ENCODE results near the gene UQCR11. TPM values are rescaled to one million over a fixed set of nuclear protein-coding genes. Genes with fewer than 3 reads are reported as not detected.

The UQCR11 gene
- total and polyA plus RNA-seq, 7 donors: 81.1 to 339 (median 158) TPM

DNA sequence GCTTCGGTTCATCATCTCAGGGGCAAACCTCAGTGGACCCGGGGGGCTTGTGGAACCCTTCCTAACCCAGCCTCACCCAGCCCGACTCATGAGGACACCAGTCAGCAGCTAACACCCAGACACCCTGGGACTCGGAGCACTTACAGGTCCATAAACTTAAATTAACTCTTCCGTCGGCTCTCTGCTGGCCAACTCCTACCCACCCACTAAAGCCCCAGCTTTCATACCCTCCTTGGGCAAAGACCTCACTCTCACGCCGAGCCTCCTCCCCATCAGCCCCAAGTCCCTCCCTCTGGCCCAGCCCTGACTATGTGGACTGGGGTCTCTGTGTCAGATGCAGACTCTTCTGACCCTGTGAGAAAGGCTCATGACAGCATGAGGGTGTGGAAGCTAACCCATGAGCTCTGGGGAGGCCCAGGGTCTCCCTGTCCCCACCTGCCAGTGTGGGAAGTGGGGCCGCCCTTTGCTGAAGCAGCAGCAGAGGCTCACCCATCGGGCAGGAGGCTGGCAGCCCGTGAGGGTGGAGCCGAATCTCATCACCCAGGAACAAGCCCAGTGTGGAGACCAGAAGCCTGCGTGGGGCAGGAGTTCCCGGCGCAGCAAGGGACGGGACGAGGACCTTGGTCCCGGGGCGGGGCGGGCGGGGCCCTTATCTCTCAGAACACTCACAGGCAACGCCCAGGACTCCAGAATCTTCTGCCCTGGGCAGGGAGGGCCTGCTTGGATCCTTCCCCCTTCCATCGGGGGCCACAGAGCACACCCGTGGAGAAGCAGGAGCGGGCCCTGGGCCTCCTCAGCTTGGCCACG is 27.4 kb upstream of the UQCR11 start:
- Histone ChIP-seq H3K4me1 (no peaks in the 10 kb centered on the region), H3K4me3 (no peak overlapping the region), H3K27ac (no peak overlapping the region), H3K9me3 (no peaks in the 10 kb centered on the region), H3K36me3 (peaks cover 0 to 37% (median 6%) of the 10 kb centered on the region in 4 donors), H3K27me3 (no peaks in the 10 kb centered on the region)
- intact Hi-C loops (cut with DNase I): no loop called here
- no peak for DNase-seq
- WGBS, 2 donors: 35 to 79% methylated on average over 26 of the region's 26 CpGs
- TF ChIP-seq POLR2AphosphoS5 (IDR thresholded peaks at IDR 0.05) (no peak), POLR2A (IDR thresholded peaks at IDR 0.05) (no peak), EP300 (IDR thresholded peaks at IDR 0.05) (no peak)
- TF ChIP-seq, protein P1, sequence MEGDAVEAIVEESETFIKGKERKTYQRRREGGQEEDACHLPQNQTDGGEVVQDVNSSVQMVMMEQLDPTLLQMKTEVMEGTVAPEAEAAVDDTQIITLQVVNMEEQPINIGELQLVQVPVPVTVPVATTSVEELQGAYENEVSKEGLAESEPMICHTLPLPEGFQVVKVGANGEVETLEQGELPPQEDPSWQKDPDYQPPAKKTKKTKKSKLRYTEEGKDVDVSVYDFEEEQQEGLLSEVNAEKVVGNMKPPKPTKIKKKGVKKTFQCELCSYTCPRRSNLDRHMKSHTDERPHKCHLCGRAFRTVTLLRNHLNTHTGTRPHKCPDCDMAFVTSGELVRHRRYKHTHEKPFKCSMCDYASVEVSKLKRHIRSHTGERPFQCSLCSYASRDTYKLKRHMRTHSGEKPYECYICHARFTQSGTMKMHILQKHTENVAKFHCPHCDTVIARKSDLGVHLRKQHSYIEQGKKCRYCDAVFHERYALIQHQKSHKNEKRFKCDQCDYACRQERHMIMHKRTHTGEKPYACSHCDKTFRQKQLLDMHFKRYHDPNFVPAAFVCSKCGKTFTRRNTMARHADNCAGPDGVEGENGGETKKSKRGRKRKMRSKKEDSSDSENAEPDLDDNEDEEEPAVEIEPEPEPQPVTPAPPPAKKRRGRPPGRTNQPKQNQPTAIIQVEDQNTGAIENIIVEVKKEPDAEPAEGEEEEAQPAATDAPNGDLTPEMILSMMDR (IDR thresholded peaks at IDR 0.05): no peak

DNA sequence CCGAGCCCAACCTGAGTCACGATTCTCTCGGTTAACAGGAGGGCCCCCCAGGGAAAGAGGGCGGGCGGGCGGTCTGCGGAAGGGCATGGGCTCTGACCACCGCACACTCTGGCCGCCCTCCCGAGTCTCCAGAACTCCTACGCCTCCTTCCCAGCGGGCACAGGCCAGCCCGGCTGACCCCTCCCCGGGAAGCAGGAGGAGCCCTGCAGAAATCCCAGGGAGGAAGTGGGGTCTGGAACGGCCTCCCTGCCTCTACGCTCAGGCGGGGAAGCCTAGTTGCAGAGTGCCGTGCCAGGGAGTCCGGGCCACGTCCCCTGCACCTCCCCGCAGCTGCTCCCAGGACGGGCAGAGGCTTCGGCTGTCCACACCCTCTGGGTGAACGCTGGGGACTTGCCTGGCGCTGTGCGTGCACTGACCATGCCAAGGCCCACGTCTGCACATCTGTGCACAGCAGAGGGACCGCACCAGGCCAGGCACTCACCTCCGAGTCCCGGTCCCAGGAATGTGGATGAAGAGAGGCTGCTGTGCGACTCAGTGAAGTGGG is 26.4 kb upstream of the UQCR11 start:
- intact Hi-C loops (cut with DNase I): no loop called here
- H3K4me3 ChIP-seq: no peak overlapping the region
- H3K36me3 ChIP-seq: peaks cover 0 to 37% (median 6%) of the 10 kb centered on the region in 4 donors
- H3K4me1 ChIP-seq: no peaks in the 10 kb centered on the region
- H3K27ac ChIP-seq: no peak overlapping the region
- no peaks in the 10 kb centered on the region for H3K27me3 ChIP-seq
- TF ChIP-seq, protein P1 (IDR thresholded peaks at IDR 0.05): no peak
- no peak for TF ChIP-seq EP300 (IDR thresholded peaks at IDR 0.05)
- no peak for TF ChIP-seq POLR2AphosphoS5 (IDR thresholded peaks at IDR 0.05)
- TF ChIP-seq POLR2A (IDR thresholded peaks at IDR 0.05): no peak
- 94% methylated on average over 31 of the region's 31 CpGs for WGBS, 2 donors
- DNase-seq: no peak
- no peaks in the 10 kb centered on the region for H3K9me3 ChIP-seq

DNA sequence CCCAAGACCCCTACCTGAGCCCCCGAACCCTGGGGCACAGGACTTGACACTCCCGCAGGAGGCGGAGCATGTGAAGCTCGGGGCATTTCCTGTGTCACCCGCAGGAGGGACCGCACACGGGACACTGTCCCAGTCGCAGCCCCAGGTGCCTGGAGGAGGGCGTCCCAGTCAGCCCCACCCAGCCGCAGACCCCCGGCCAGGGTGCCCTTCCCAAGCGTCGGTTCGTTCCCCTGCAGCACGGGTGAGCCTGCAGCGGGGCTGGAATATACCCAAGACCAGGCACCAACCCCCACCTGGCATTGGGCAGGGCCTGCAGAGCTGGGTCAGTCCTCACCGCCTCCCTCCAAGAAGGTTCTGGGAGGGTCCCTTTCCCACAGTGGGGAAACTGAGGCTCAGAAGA is 25.5 kb upstream of the UQCR11 start:
- WGBS, 2 donors: 94% methylated on average over 17 of the region's 17 CpGs
- H3K4me3 ChIP-seq: no peak overlapping the region
- no peaks in the 10 kb centered on the region for H3K4me1 ChIP-seq
- TF ChIP-seq, protein P1 (IDR thresholded peaks at IDR 0.05): no peak
- TF ChIP-seq POLR2A (IDR thresholded peaks at IDR 0.05) (no peak), EP300 (IDR thresholded peaks at IDR 0.05) (no peak), POLR2AphosphoS5 (IDR thresholded peaks at IDR 0.05) (no peak)
- H3K27me3 ChIP-seq: no peaks in the 10 kb centered on the region
- H3K27ac ChIP-seq: no peak overlapping the region
- no peak for DNase-seq
- H3K36me3 ChIP-seq: peaks cover 0 to 41% (median 6%) of the 10 kb centered on the region in 4 donors
- intact Hi-C loops (cut with DNase I): no loop called here
- H3K9me3 ChIP-seq: no peaks in the 10 kb centered on the region

DNA sequence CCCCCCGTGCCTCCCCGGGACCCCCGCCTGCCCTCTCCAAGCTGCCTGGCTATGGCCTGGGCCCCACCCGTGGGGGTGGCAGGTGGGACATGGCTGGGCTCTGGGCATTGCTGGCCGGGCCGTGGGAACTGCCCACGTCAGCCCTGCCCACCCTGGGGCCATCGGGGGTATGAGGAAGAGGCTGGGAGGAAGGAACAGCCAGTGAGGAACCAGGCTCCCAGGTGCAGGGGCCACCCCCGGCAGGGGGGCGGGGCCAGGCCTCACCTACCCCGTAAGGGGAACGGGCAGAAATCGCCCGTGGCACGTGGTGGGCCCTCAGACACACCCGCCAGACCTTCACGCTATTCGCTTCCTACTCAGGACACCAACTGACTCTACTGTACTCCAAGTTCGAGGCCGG is 24.8 kb upstream of the UQCR11 start:
- Histone ChIP-seq H3K4me1 (no peaks in the 10 kb centered on the region), H3K27ac (no peak overlapping the region), H3K4me3 (no peak overlapping the region), H3K27me3 (no peaks in the 10 kb centered on the region), H3K36me3 (peaks cover 0 to 48% (median 7%) of the 10 kb centered on the region in 4 donors), H3K9me3 (no peaks in the 10 kb centered on the region)
- 85 to 91% methylated on average over 20 of the region's 20 CpGs for WGBS, 2 donors
- TF ChIP-seq POLR2A (IDR thresholded peaks at IDR 0.05): no peak
- DNase-seq: no peak
- intact Hi-C loops (cut with DNase I): no loop called here

DNA sequence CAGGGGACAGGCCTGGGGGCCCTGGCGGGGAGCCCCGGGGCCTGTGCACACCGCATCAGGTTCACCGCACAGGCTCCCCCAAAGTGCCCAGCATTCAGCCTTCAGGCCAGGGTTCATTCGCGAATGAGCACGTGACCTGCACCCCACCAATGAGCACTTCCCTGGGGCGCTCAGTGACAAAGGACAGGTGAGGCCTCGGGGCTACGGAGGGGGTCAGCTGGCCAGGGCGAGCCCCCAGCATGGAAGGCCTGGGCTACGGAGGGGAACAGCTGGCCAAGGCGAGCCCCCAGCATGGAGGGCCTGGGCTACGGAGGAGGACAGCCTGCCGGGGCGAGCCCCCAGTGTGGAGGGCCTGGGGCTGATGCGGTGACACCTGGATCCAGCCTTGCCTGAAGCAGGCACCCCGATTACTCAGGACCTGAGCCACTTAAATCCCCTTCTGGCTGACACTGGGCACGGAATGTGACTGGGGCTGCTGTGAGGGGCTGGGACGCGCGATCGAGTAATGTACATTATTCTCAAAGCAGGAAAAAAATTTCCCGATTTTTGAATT is 24.1 kb upstream of the UQCR11 start:
- peaks cover 0 to 46% (median 7%) of the 10 kb centered on the region in 4 donors for H3K36me3 ChIP-seq
- intact Hi-C loops (cut with DNase I): no loop called here
- 97 to 98% methylated on average over 24 of the region's 24 CpGs for WGBS, 2 donors

More for the DNA sequence above, 24.1 kb upstream of the UQCR11 start:
- no peak overlapping the region for H3K4me3 ChIP-seq
- no peak for DNase-seq
- H3K27me3 ChIP-seq: no peaks in the 10 kb centered on the region
- H3K9me3 ChIP-seq: no peaks in the 10 kb centered on the region
- H3K4me1 ChIP-seq: no peaks in the 10 kb centered on the region
- no peak overlapping the region for H3K27ac ChIP-seq
- TF ChIP-seq EP300 (IDR thresholded peaks at IDR 0.05): no peak
- TF ChIP-seq POLR2A (IDR thresholded peaks at IDR 0.05): no peak
- TF ChIP-seq, protein P1 (IDR thresholded peaks at IDR 0.05): no peak
- TF ChIP-seq POLR2AphosphoS5 (IDR thresholded peaks at IDR 0.05): no peak

Measured in sigmoid colon (tissue), 7 donors.